Measurements from ENCODE around the gene SLC6A13. TPM values are rescaled to one million over a fixed set of nuclear protein-coding genes. Genes with fewer than 3 reads are reported as not detected.

SLC6A13 gene
- total and polyA plus RNA-seq, 2 donors (not counting 3 experiments of a cell fraction or from before 2014, with no cell fraction given): 0.14 TPM; not detected in 1

GRCh38 chr12:219891-220352 is 42.7 kb downstream of the SLC6A13 start:
- no peaks in the 10 kb centered on the region for H3K9me1 ChIP-seq (replicated peaks; ENCODE audit: control insufficient read depth, extremely low read depth, insufficient read depth, low read length)
- H3K4me1 ChIP-seq (ENCODE audit: control insufficient read depth, extremely low read depth, insufficient read depth, low read length): no peaks in the 10 kb centered on the region
- no peak overlapping the region for H3K4me2 ChIP-seq (ENCODE audit: insufficient read depth, low read length)
- H3K27me3 ChIP-seq (ENCODE audit: control insufficient read depth in 2 of 2, insufficient read depth in 2 of 2, low read length in 2 of 2): no peaks in the 10 kb centered on the region
- no TSS peak for BruUV-seq (replicated peaks)
- intact Hi-C loops (cut with micrococcal nuclease) (no loop called here), dilution Hi-C loops (cut with MboI; ENCODE audit: extremely low pct_ligation_motif_present, low sequenced_read_pairs) (no loop called here)
- H2AFZ ChIP-seq (ENCODE audit: low read depth, low read length): no peak overlapping the region
- TF ChIP-seq CTCF (IDR thresholded peaks at IDR 0.05; ENCODE audit: extremely low read depth in 1 of 2, insufficient read depth in 1 of 2, low read depth in 1 of 2, low read length in 2 of 2) (peak; percentile 50 to 63), GATA2 (IDR thresholded peaks at IDR 0.05; ENCODE audit: insufficient read depth, insufficient read length, low read depth, low read length) (no peak), EZH2 (IDR thresholded peaks at IDR 0.05; ENCODE audit: borderline replicate concordance, low read depth, low read length, severe bottlenecking) (no peak), JUN (IDR thresholded peaks at IDR 0.05; ENCODE audit: borderline replicate concordance, insufficient read depth, insufficient read length, low read depth) (no peak), POLR2A (IDR thresholded peaks at IDR 0.05; ENCODE audit: low read depth, low read length) (no peak), MYC (IDR thresholded peaks at IDR 0.05; ENCODE audit: low read depth, low read length) (no peak), FOS (IDR thresholded peaks at IDR 0.05; ENCODE audit: borderline replicate concordance, insufficient read depth, low read length) (no peak), POLR2AphosphoS5 (IDR thresholded peaks at IDR 0.05; ENCODE audit: insufficient read depth, low read depth, low read length) (no peak)
- no peak overlapping the region for H3K9ac ChIP-seq (replicated peaks; ENCODE audit: extremely low read depth, insufficient read depth, low read length)
- ChIA-PET POLR2A (no interaction called here), CTCF (interaction anchor here (1.0 to 2.1 kb wide), 2 partner anchors 8 to 14 kb away, joined by 3 to 5 read pairs; no protein-coding TSS in a partner anchor)
- H3K27ac ChIP-seq (ENCODE audit: insufficient read depth, low read depth, low read length): no peak overlapping the region
- H3K36me3 ChIP-seq (ENCODE audit: control insufficient read depth in 2 of 2, extremely low read depth in 1 of 2, insufficient read depth in 2 of 2, low read length in 2 of 2): no peaks in the 10 kb centered on the region
- peak; percentile 16 for DNase-seq (ENCODE audit: low read depth, low spot score)
- no peaks in the 10 kb centered on the region for H3K9me3 ChIP-seq (replicated peaks; ENCODE audit: control insufficient read depth, insufficient read depth, low read length)
- no peaks in the 10 kb centered on the region for H4K20me1 ChIP-seq (replicated peaks; ENCODE audit: control insufficient read depth, extremely low read depth, insufficient read depth, low read length)
- H3K4me3 ChIP-seq (replicated peaks in 1 of 3; ENCODE audit: insufficient read depth in 1 of 3, low read depth in 1 of 3, low read length in 3 of 3): no peak overlapping the region
- H3K79me2 ChIP-seq (ENCODE audit: control insufficient read depth, insufficient read depth, low read length): no peaks in the 10 kb centered on the region
- FAIRE-seq: no peak

Measured in endothelial cell of umbilical vein (primary cell).